ENCODE measurements around the gene NEURL1.
"Not testable (repeated sequence)": the region's sequence is repeated elsewhere in the genome, so short reads cannot be mapped to it uniquely, and the experiment has no call there.

NEURL1 gene

GRCh38 chr10:103519798-103520197 is 26.3 kb downstream of the NEURL1 start:
- DNase-seq = no peak

DNA sequence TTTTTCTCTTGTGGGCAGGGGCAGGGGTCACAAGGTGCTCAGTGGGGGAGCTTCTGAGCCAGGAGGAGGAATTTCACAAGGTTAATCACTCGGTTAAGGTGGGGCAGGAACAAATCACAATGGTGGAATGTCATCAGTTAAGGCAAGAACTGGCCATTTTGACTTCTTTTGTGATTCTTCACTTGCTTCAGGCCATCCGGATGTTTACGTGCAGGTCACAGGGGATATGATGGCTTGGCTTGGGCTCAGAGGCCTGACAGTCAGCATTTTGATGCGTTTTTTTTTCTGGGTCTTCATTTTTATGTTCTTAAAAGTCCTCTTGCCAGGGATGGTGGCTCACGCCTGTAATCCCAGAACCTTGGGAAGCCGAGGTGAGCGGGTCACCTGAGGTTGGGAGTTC is 28.5 kb downstream of the NEURL1 start:
- not testable (repeated sequence) for DNase-seq

GRCh38 chr10:103523683-103524082 is 30.2 kb downstream of the NEURL1 start:
- DNase-seq = no peak

- DNase-seq = no peak
Observed at GRCh38 chr10:103525901-103526300, 32.4 kb downstream of the NEURL1 start.

GRCh38 chr10:103527476-103527875 is 34.0 kb downstream of the NEURL1 start:
- DNase-seq = not testable (repeated sequence)

- DNase-seq = no peak
Observed at GRCh38 chr10:103528549-103528948, 35.0 kb downstream of the NEURL1 start.

GRCh38 chr10:103529539-103529938 is 36.0 kb downstream of the NEURL1 start:
- no peak for DNase-seq

GRCh38 chr10:103533827-103534226 is 40.3 kb downstream of the NEURL1 start:
- DNase-seq = no peak

DNA sequence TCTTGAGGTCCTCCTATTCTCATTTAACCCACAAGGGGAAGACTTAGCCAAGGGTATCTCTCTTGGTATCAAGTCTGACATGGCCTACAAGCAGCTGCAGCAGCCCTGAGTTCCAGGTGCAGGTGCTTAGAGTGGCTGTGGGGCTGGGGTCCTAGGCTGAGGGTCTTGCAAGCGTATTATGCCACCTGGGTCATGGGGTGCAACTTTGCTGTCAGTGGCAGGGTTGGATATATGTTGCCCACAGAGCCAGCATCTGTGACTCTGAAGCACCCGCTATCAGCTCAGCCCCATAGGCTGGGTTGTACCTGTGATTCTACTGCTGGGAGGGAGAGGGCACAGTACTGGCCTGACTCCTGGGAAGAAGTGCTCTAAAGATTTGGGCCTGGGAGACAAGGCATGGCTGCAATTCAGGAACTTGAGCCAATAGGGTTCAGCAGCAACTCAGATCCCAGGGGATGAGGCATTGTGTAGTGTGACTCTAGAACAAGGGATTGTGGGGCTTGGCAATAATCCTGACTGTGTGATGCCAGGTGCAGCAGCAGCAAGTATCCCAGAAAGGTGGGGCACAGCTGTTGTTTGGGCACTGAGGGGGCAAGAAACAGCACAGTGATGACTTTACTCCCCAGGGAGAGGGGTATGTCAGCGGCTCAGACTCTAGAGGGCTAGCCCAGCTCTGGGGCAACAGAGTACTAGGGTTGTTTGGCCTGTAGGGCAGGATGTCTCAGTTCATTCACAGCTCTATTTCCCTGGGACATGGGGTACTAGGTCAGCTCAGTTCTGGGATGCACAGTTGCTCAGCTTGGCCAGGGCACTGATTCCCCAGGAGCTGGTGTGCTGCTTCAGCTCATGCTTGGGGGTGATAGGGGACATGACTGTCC is 41.4 kb downstream of the NEURL1 start:
- DNase-seq = no peak

- DNase-seq = no peak
Observed at GRCh38 chr10:103535595-103535994, 42.1 kb downstream of the NEURL1 start.

DNA sequence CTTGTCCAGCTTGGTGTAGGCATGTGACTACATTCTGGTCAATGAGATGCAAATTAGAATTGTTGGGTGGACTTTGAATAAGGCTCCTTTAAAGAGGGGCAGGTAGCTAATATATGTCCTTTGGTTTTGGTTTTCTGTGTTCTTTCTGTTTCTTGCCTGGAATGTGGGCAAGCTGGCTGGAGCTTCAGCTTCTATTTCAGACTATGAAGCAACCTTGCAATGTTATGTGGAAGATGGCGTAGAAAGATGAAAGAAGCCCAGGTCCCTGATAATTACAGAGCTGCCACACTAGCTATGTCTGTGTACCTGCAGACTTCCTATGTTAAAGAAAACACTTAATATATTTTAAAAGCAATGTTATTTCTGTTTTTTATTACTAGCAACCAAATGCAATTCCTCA is 46.2 kb downstream of the NEURL1 start:
- DNase-seq = no peak

DNA sequence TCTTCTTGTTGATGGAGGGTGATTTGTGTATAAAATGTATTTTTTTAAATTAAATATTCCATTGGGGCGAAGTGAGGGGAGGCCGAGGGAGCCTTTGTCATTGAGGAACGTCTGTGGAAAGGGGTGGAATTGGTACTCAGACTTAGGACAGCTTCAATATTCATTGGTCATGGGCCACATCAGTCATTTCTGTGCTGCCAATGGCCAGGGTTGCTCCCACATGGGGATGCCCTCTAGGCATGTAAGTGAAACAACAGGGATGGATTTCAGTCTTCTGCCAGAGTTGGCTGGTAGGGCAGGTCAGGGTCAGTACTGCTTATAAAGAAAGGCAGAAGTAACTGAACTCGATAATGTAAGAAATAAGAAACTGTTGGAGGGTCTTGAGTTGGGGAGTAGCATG is 47.2 kb downstream of the NEURL1 start:
- no peak for DNase-seq

GRCh38 chr10:103541616-103542015 is 48.1 kb downstream of the NEURL1 start:
- no peak for DNase-seq

GRCh38 chr10:103542764-103543616 is 49.5 kb downstream of the NEURL1 start:
- peak; percentile 64 for DNase-seq

GRCh38 chr10:103543617-103544525 is 50.4 kb downstream of the NEURL1 start:
- DNase-seq = no peak

GRCh38 chr10:103544657-103545310 is 51.3 kb downstream of the NEURL1 start:
- no peak for DNase-seq

DNA sequence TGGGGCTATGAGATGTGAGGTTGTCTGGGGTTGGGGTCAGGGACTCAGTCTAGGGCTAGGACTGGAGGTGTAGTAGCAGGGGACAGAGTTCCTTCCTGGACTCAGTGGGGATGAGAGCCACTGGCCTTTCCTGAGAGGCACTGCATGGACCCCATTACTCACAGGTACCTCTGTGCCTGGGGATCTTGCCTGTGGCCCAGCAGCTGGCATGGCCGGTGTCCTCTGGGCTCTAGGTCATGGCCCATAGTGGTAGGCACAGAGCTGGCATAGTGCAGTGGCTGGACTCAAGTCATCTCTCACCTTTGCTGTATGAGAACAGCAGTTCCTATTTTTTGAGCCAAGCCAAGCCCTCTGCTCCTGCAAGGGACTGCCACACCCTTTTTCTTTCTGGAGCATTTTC is 51.9 kb downstream of the NEURL1 start:
- DNase-seq = no peak

DNA sequence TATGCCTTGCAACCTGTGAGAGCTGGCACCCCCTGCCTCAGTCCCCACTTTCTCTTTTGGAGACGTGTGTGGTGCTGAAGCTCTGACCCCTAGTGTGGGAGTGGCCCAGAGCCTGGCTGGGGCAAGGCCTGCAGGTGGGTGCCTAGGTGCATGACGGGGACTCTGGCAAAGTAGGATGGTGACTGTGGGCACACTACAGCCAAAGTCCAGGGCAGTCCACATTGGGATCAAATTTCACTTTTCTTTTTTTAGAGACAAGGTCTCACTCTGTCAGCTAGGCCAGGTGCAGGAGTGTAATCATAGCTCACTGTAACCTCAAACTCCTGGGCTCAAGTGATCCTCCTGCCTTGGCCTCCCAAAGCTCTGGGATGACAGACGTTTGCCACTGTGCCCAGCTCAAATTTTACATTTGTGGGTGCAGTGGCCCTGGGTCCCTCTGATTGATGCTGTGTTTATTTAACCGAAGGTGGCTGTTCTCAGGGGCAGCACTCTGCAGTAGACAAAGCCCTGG is 52.3 kb downstream of the NEURL1 start:
- no peak for DNase-seq

DNA sequence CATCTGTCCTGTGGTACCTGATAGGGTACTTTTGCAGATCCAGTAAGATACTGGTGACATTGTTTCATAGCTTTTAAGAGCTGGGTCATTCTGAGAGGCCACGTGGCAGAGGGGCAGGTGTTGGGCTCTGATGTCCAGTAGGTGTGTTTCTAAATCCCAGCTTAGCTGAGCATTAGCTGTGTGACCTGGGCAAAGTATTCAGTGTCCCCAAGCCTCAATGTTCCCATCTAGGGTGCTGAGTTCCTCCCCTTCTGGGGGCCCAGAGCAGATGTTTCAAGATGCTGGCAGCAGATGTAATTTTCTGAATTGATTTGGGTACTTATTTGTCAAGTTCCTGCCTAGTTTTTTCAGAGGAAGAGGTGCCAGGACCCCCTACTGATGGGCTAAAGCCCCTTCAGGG is 52.9 kb downstream of the NEURL1 start:
- no peak for DNase-seq

DNA sequence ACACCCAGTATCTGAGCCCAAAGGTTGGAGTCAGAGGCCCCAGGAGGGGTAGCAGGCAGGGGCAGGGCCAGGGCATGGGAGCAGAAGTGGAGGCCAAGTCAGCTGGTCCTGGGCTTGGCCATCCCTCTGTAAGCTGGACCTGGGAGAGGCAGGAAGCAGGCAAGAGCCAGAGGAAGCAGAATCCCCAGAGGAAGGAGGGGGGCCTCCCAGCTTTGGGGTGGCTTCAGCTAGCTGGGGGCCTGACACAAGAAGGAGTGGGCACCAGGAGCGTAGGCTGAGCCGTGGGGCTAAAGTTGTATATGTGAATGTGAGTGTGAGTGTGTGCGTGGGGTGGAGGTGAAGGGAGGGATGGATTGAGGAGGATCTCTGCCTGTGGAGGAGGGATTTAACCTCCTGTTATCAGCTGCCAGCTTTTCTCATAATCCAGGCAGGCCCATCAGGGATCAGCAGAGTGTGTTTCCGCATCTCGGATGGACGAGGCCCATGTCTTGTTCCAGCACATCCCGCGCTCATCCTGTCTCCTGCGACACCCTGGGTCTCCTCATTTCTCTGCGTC is 54.0 kb downstream of the NEURL1 start:
- no peak for DNase-seq

DNA sequence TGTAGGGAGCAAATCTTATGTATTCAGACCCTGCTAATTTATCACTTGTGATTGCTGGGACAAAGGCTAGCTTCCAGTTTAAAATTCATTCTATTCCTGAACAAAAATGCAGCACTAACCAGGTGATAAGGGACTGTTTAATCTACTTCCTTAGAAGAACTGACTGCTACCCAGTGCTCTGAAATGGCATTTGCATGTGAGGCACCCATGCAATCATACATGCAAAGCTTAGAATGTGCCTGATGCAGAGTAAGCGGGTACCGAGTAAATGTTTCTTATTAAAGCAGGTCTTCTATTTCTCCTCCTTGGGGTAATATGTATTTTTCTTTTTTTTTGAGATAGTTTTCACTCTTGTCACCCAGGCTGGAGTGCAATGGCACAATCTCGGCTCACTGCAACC is 54.5 kb downstream of the NEURL1 start:
- DNase-seq = no peak
